ENCODE data around the gene CCDC73. TPM values are rescaled to one million over a fixed set of nuclear protein-coding genes. Genes with fewer than 3 reads are reported as not detected.

Gene CCDC73
- polyA plus RNA-seq, 4 donors, result 0.01 to 0.09 TPM; not detected in 2

DNA sequence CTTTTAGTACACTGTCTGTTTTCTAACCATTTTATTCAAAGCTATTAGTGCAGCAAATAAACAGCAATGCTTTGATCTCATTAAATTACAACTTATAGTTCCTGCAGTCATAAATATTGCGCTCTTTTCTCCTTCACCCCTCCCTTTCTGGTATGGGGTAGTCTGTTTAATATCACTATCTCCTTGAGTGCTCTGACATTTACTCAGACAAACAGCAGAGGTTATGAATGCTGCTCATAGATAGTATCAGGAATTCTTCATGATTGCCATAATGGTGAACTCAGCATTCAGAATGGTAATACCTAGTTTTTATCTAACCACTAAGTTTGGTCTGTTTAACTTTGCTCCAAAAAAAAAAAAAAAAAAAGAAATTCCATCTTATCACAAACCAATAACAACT is 123.4 kb downstream of the CCDC73 start:
- no peak for FAIRE-seq
- no peak for DNase-seq
- Histone ChIP-seq H3K27ac (ENCODE audit: low read depth in 1 of 3, low read length in 2 of 3) (no peak overlapping the region), H3K4me3 (ENCODE audit: low read depth in 1 of 3, low read length in 3 of 3) (no peak overlapping the region), H3K9me3 (ENCODE audit: control insufficient read depth in 2 of 2, insufficient read depth in 1 of 2, low read depth in 1 of 2, low read length in 1 of 2) (no peaks in the 10 kb centered on the region), H3K27me3 (ENCODE audit: control insufficient read depth in 3 of 3, insufficient read depth in 3 of 3, low read length in 3 of 3) (no peaks in the 10 kb centered on the region), H3K36me3 (ENCODE audit: control insufficient read depth in 3 of 3, insufficient read depth in 2 of 3, low read depth in 1 of 3, low read length in 3 of 3) (no peaks in the 10 kb centered on the region), H3K4me1 (ENCODE audit: control insufficient read depth in 3 of 3, insufficient read depth in 2 of 3, low read depth in 1 of 3, low read length in 2 of 3) (no peaks in the 10 kb centered on the region)
- WGBS, 3 donors, result 42 to 64% (median 61%) methylated on average over 1 of the region's 1 CpG

DNA sequence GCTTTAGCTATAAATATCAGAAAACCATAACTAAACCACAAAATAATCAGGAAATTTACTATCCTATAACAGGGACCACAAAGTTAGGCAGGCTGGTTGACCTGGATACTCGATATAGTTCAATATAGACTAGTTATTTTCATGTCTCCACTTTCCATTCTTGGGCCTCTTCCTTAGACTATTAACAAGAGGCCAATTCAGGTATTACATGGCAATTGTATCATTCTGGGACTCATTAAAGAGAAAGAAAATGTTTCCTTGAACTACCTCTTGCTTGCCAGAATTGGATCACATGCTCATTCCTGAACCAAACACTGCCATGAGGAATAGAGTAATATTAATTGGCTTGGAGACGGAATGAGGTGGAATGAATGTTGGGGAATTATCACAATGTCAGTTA is 134.8 kb downstream of the CCDC73 start:
- Histone ChIP-seq H3K9me3 (ENCODE audit: control insufficient read depth in 2 of 2, insufficient read depth in 1 of 2, low read depth in 1 of 2, low read length in 1 of 2) (no peaks in the 10 kb centered on the region), H3K4me3 (ENCODE audit: low read depth in 1 of 3, low read length in 3 of 3) (no peak overlapping the region), H3K36me3 (ENCODE audit: control insufficient read depth in 3 of 3, insufficient read depth in 2 of 3, low read depth in 1 of 3, low read length in 3 of 3) (no peaks in the 10 kb centered on the region), H3K27me3 (ENCODE audit: control insufficient read depth in 3 of 3, insufficient read depth in 3 of 3, low read length in 3 of 3) (no peaks in the 10 kb centered on the region), H3K4me1 (ENCODE audit: control insufficient read depth in 3 of 3, insufficient read depth in 2 of 3, low read depth in 1 of 3, low read length in 2 of 3) (no peaks in the 10 kb centered on the region), H3K27ac (ENCODE audit: low read depth in 1 of 3, low read length in 2 of 3) (no peak overlapping the region)
- 89 to 91% (median 90%) methylated on average over 2 of the region's 2 CpGs for WGBS, 3 donors
- DNase-seq, result no peak
- FAIRE-seq, result no peak

DNA sequence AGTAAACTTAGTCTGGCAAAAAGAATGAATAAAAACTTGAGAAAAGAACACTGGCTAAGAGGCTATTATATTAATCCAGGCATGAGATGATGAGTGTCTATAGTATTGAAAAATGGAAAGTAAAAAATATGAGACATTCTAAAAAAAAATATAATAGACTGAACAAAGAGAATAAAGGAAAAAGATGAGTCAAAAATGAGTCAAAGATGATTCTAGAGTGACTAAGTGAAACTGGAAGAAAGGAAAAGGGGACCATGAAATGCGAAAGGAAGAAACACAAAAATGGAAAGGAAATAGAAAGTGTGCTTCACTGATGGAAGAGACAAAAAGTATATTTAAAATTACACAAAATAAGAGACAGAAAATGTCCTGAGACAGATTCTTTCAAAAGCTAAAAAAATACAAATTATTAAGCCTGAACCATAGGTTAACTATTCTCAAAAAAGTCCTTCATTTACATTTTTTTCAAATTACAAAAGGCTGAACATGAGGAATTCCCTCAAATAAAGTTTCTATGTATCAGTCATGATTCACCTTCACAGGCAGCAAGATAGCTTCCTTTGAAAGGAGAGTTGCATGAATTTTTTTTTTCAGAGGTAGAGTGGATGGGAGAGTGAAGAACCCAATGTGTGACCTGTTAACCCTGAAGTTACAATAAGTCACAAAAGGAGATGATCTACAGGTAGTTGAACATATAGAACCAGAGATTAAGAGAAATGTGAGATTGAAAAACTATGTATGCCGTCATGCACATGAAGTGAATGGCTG is 135.6 kb downstream of the CCDC73 start:
- 59 to 83% (median 66%) methylated on average over 2 of the region's 2 CpGs for WGBS, 3 donors
- Histone ChIP-seq H3K27me3 (ENCODE audit: control insufficient read depth in 3 of 3, insufficient read depth in 3 of 3, low read length in 3 of 3) (no peaks in the 10 kb centered on the region), H3K27ac (ENCODE audit: low read depth in 1 of 3, low read length in 2 of 3) (no peak overlapping the region), H3K4me1 (ENCODE audit: control insufficient read depth in 3 of 3, insufficient read depth in 2 of 3, low read depth in 1 of 3, low read length in 2 of 3) (no peaks in the 10 kb centered on the region), H3K9me3 (ENCODE audit: control insufficient read depth in 2 of 2, insufficient read depth in 1 of 2, low read depth in 1 of 2, low read length in 1 of 2) (no peaks in the 10 kb centered on the region), H3K4me3 (ENCODE audit: low read depth in 1 of 3, low read length in 3 of 3) (no peak overlapping the region), H3K36me3 (ENCODE audit: control insufficient read depth in 3 of 3, insufficient read depth in 2 of 3, low read depth in 1 of 3, low read length in 3 of 3) (no peaks in the 10 kb centered on the region)
- FAIRE-seq (no peak), DNase-seq (no peak)

DNA sequence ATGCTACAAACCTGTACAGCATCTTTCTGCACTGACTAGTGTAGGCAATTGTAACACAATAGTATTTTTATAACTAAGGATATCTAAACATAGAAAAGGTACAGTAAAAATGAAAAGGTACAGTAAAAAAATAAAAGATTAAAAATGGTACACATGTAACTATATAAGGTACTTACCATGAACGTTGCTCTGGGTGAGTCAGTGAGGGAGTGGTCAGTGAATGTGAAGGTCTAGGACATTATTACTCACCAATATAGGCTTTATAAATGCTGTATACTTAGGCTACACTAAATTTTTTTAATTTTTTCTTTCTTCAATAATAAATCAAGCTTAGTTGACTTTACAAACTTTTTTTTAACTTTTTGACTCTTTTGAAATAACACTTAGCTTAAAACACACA is 150.9 kb downstream of the CCDC73 start:
- Histone ChIP-seq H3K27me3 (ENCODE audit: control insufficient read depth in 3 of 3, insufficient read depth in 3 of 3, low read length in 3 of 3) (no peaks in the 10 kb centered on the region), H3K36me3 (ENCODE audit: control insufficient read depth in 3 of 3, insufficient read depth in 2 of 3, low read depth in 1 of 3, low read length in 3 of 3) (no peaks in the 10 kb centered on the region), H3K4me1 (ENCODE audit: control insufficient read depth in 3 of 3, insufficient read depth in 2 of 3, low read depth in 1 of 3, low read length in 2 of 3) (no peaks in the 10 kb centered on the region), H3K27ac (ENCODE audit: low read depth in 1 of 3, low read length in 2 of 3) (no peak overlapping the region), H3K4me3 (ENCODE audit: low read depth in 1 of 3, low read length in 3 of 3) (no peak overlapping the region), H3K9me3 (ENCODE audit: control insufficient read depth in 2 of 2, insufficient read depth in 1 of 2, low read depth in 1 of 2, low read length in 1 of 2) (no peaks in the 10 kb centered on the region)
- peak in 1 of 2 donors; percentile 9 for DNase-seq
- WGBS, 3 donors, result 3 to 35% (median 19%) methylated on average over 1 of the region's 1 CpG
- FAIRE-seq, result no peak

DNA sequence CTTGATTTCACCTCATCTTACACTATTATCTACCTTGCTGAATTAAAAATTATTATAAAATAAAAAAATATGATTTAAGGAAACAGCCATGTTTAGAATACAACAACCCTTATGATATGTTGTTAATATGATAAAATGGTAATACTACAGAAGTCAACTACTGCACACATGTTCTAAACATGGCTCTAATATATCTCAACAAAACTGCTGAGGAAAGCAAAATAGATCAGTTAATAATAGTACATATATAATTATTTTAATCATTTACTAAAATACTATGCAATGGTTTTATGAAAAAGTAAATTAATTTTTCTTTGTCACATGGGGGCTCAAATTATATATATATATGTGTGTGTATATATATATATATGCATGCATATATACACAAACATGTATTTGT is 153.1 kb downstream of the CCDC73 start:
- H3K4me3 ChIP-seq (ENCODE audit: low read depth in 1 of 3, low read length in 3 of 3), result no peak overlapping the region
- no peaks in the 10 kb centered on the region for H3K4me1 ChIP-seq (ENCODE audit: control insufficient read depth in 3 of 3, insufficient read depth in 2 of 3, low read depth in 1 of 3, low read length in 2 of 3)
- no peaks in the 10 kb centered on the region for H3K9me3 ChIP-seq (ENCODE audit: control insufficient read depth in 2 of 2, insufficient read depth in 1 of 2, low read depth in 1 of 2, low read length in 1 of 2)
- no peaks in the 10 kb centered on the region for H3K27me3 ChIP-seq (ENCODE audit: control insufficient read depth in 3 of 3, insufficient read depth in 3 of 3, low read length in 3 of 3)
- FAIRE-seq, result no peak
- no peak overlapping the region for H3K27ac ChIP-seq (ENCODE audit: low read depth in 1 of 3, low read length in 2 of 3)
- H3K36me3 ChIP-seq (ENCODE audit: control insufficient read depth in 3 of 3, insufficient read depth in 2 of 3, low read depth in 1 of 3, low read length in 3 of 3), result no peaks in the 10 kb centered on the region
- DNase-seq, result no peak

DNA sequence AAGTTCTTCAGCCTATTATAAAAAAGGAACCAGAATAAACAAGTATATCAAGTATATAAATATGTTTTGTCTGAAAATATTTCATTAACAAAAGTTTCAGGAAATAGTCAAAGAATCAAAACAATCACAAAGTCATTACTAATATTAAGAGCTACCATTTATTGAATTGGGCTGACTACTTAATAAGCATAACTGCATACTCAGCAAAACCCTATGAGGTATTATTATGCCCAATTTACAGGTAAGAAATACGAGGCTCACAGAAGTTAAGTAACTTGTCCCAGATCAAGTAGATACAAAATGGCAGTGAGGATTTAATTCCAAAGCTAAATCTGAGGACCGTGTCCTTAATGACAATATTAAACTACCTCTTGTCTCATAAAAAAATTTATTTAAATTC is 158.6 kb downstream of the CCDC73 start:
- 63 to 86% (median 64%) methylated on average over 2 of the region's 2 CpGs for WGBS, 3 donors
- FAIRE-seq, result no peak

DNA sequence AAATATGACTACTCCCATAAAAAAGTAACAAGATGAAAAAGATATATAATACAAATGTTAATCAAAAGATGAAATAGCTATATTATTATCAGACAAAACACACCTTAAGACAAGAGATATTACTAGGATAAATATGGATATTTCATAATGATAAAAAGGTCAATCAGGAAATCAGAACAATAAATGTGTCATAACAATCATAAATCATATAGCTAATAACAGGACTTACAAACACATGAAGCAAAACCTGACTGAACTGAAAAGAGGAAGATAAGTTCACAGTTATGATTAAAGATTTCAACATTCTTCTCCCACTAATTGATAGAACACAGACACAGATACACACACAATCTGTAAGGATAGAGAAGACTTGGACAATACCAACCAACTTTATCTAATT is 163.6 kb downstream of the CCDC73 start:
- H3K4me3 ChIP-seq (ENCODE audit: low read depth in 1 of 3, low read length in 3 of 3), result no peak overlapping the region
- no peaks in the 10 kb centered on the region for H3K36me3 ChIP-seq (ENCODE audit: control insufficient read depth in 3 of 3, insufficient read depth in 2 of 3, low read depth in 1 of 3, low read length in 3 of 3)
- DNase-seq, result peak in 1 of 2 donors; percentile 2
- no peaks in the 10 kb centered on the region for H3K4me1 ChIP-seq (ENCODE audit: control insufficient read depth in 3 of 3, insufficient read depth in 2 of 3, low read depth in 1 of 3, low read length in 2 of 3)
- H3K27me3 ChIP-seq (ENCODE audit: control insufficient read depth in 3 of 3, insufficient read depth in 3 of 3, low read length in 3 of 3), result no peaks in the 10 kb centered on the region
- H3K9me3 ChIP-seq (ENCODE audit: control insufficient read depth in 2 of 2, insufficient read depth in 1 of 2, low read depth in 1 of 2, low read length in 1 of 2), result no peaks in the 10 kb centered on the region
- H3K27ac ChIP-seq (ENCODE audit: low read depth in 1 of 3, low read length in 2 of 3), result no peak overlapping the region
- no peak for FAIRE-seq

More for the DNA sequence above, 158.6 kb downstream of the CCDC73 start:
- no peak for DNase-seq
- Histone ChIP-seq H3K9me3 (ENCODE audit: control insufficient read depth in 2 of 2, insufficient read depth in 1 of 2, low read depth in 1 of 2, low read length in 1 of 2) (no peaks in the 10 kb centered on the region), H3K36me3 (ENCODE audit: control insufficient read depth in 3 of 3, insufficient read depth in 2 of 3, low read depth in 1 of 3, low read length in 3 of 3) (no peaks in the 10 kb centered on the region), H3K27me3 (ENCODE audit: control insufficient read depth in 3 of 3, insufficient read depth in 3 of 3, low read length in 3 of 3) (no peaks in the 10 kb centered on the region), H3K27ac (ENCODE audit: low read depth in 1 of 3, low read length in 2 of 3) (no peak overlapping the region), H3K4me1 (ENCODE audit: control insufficient read depth in 3 of 3, insufficient read depth in 2 of 3, low read depth in 1 of 3, low read length in 2 of 3) (no peaks in the 10 kb centered on the region), H3K4me3 (ENCODE audit: low read depth in 1 of 3, low read length in 3 of 3) (no peak overlapping the region)

DNA sequence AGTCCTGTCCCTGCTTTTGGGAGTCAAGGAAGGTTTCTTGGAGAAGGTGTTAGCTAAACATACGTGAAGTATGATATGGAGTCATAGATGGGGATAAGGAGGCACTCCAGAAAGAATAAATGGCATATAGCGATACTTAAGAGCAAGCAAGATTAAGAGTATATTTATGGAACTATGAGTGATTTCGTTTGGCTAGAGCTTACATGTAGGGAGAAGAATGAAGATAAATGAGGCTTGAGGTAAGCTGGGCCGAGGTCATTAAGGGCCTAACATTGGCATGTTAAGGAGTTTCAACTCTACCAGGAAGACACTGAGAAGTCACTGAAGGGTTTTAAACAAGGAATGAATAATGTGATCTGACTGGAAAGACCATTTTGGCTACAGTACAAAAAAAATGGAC is 177.6 kb downstream of the CCDC73 start:
- Histone ChIP-seq H3K9me3 (ENCODE audit: control insufficient read depth in 2 of 2, insufficient read depth in 1 of 2, low read depth in 1 of 2, low read length in 1 of 2) (no peaks in the 10 kb centered on the region), H3K27me3 (ENCODE audit: control insufficient read depth in 3 of 3, insufficient read depth in 3 of 3, low read length in 3 of 3) (no peaks in the 10 kb centered on the region), H3K4me3 (ENCODE audit: low read depth in 1 of 3, low read length in 3 of 3) (no peak overlapping the region), H3K4me1 (ENCODE audit: control insufficient read depth in 3 of 3, insufficient read depth in 2 of 3, low read depth in 1 of 3, low read length in 2 of 3) (no peaks in the 10 kb centered on the region), H3K27ac (ENCODE audit: low read depth in 1 of 3, low read length in 2 of 3) (no peak overlapping the region), H3K36me3 (ENCODE audit: control insufficient read depth in 3 of 3, insufficient read depth in 2 of 3, low read depth in 1 of 3, low read length in 3 of 3) (no peaks in the 10 kb centered on the region)
- 72 to 79% (median 75%) methylated on average over 4 of the region's 4 CpGs for WGBS, 3 donors
- DNase-seq (no peak), FAIRE-seq (no peak)

DNA sequence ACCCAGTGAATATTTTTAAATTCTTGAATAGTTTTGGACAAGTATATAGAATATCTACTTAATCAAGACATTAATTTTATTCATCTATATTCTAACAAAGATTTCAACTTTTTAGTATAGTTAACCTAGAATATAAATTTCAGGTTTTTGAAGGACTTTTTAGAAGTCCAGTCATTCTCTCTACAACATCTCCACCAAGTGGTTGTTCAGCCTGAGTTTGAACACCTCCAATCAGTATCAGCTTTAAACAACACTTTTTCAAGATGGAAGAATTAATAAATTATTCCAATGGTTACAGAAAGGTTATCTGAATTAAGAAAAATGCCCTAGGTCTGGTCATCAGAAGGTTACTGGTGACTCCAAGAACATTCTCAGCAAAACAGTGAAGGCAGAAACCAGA is 179.0 kb downstream of the CCDC73 start:
- Histone ChIP-seq H3K4me3 (ENCODE audit: low read depth in 1 of 3, low read length in 3 of 3) (no peak overlapping the region), H3K9me3 (ENCODE audit: control insufficient read depth in 2 of 2, insufficient read depth in 1 of 2, low read depth in 1 of 2, low read length in 1 of 2) (no peaks in the 10 kb centered on the region), H3K27me3 (ENCODE audit: control insufficient read depth in 3 of 3, insufficient read depth in 3 of 3, low read length in 3 of 3) (no peaks in the 10 kb centered on the region), H3K4me1 (ENCODE audit: control insufficient read depth in 3 of 3, insufficient read depth in 2 of 3, low read depth in 1 of 3, low read length in 2 of 3) (no peaks in the 10 kb centered on the region), H3K36me3 (ENCODE audit: control insufficient read depth in 3 of 3, insufficient read depth in 2 of 3, low read depth in 1 of 3, low read length in 3 of 3) (no peaks in the 10 kb centered on the region), H3K27ac (ENCODE audit: low read depth in 1 of 3, low read length in 2 of 3) (no peak overlapping the region)
- DNase-seq (no peak), FAIRE-seq (no peak)

Measured in small intestine (tissue), 7 donors.